Caco-2 (cell line): ENCODE results near the gene CEP112. TPM values are rescaled to one million over a fixed set of nuclear protein-coding genes. Genes with fewer than 3 reads are reported as not detected.
A peak's percentile ranks its signal among the peaks of the same experiment; 100 is the strongest.

Experiments used
- BruUV-seq: library from RNA; stranded (reverse); fragments of 400-500 nt; replicated peaks from 2 replicates; lab custom pipeline; 2021; lab: Mats Ljungman, UMichigan
- CTCF ChIA-PET: fragments of 300-600 bp; sonication (Branson Sonifier 250); formaldehyde crosslinking; loops from one replicate; lab custom pipeline; 2022; ENCODE audit warnings: antibody characterized with exemption; lab: Charles Lee
- POLR2A ChIA-PET: fragments of 300-600 bp; sonication (Branson Sonifier 250); formaldehyde crosslinking; loops from one replicate; lab custom pipeline; 2022; ENCODE audit warnings: antibody characterized with exemption; lab: Charles Lee
- DNase-seq, 2 experiments: peaks; one replicate each; pipeline versions ENCODE4 v3.0.0 to v3.0.0-alpha.2; 2020 to 2022
- H3K27me3 ChIP-seq: replicated peaks from 2 replicates; pipeline ENCODE4 v1.6.0; 2011; ENCODE audit warnings: low read length; ENCODE audit not compliant: control insufficient read depth, insufficient read depth
- H3K36me3 ChIP-seq: 2 replicates; pipeline ENCODE4 v1.5.1; 2011; ENCODE audit warnings: low read length; ENCODE audit not compliant: control insufficient read depth, insufficient read depth
- H3K4me1 ChIP-seq: fragments of 250-450 bp; sonication (Bioruptor Pico); 2 replicates; pipeline ENCODE4 v1.5.1; 2020; ENCODE audit warnings: mild to moderate bottlenecking
- H3K4me3 ChIP-seq: 2 replicates; pipeline ENCODE4 v1.5.1; 2011; ENCODE audit warnings: low read depth, mild to moderate bottlenecking, control low read depth, low read length
- H3K9me3 ChIP-seq: fragments of 250-450 bp; sonication (Bioruptor Pico); 2 replicates; pipeline ENCODE4 v1.5.1; 2020; ENCODE audit warnings: mild to moderate bottlenecking, moderate library complexity
- H3K27ac Mint-ChIP-seq: one replicate; pipeline ENCODE4 v1.8.0; 2022; ENCODE audit warnings: mixed read lengths; ENCODE audit not compliant: unreplicated experiment
- H3K27me3 Mint-ChIP-seq: one replicate; pipeline ENCODE4 v1.8.0; 2022; ENCODE audit warnings: mixed read lengths; ENCODE audit not compliant: insufficient read depth, unreplicated experiment
- H3K36me3 Mint-ChIP-seq: one replicate; pipeline ENCODE4 v1.8.0; 2022; ENCODE audit warnings: mild to moderate bottlenecking, mixed read lengths; ENCODE audit not compliant: insufficient read depth, unreplicated experiment
- H3K4me1 Mint-ChIP-seq: one replicate; pipeline ENCODE4 v1.8.0; 2022; ENCODE audit warnings: low read depth, mixed read lengths; ENCODE audit not compliant: unreplicated experiment
- H3K4me3 Mint-ChIP-seq: one replicate; pipeline ENCODE4 v1.8.0; 2022; ENCODE audit warnings: mild to moderate bottlenecking, moderate library complexity, mixed read lengths; ENCODE audit not compliant: unreplicated experiment
- H3K9me3 Mint-ChIP-seq: one replicate; pipeline ENCODE4 v1.8.0; 2022; ENCODE audit warnings: mixed read lengths; ENCODE audit not compliant: unreplicated experiment
- CTCF ChIP-seq, 2 experiments: fragments of 200-600 bp in 1 of 2; IDR thresholded peaks; 1 replicate in 1 of 2; 2 replicates in 1 of 2; pipeline versions ENCODE4 v1.5.1 to v1.8.0; 2011 to 2022; ENCODE audit warnings: antibody characterized with exemption in 1 of 2, control low read depth in 1 of 2, inconsistent platforms in 1 of 2, low read depth in 1 of 2, low read length in 1 of 2, mild to moderate bottlenecking in 1 of 2, moderate library complexity in 1 of 2; ENCODE audit not compliant: insufficient read depth in 1 of 2, severe bottlenecking in 1 of 2, unreplicated experiment in 1 of 2
- intact Hi-C: fragments of 100-400 bp; cut with micrococcal nuclease; formaldehyde crosslinking; loops from one replicate; pipeline ENCODE4 v1.10.0; 2022; ENCODE audit not compliant: unreplicated experiment
- total RNA-seq: library from RNA; stranded (reverse); gene quantifications from 2 replicates; pipeline ENCODE4 v1.2.3, GENCODE V29; 2022

CEP112 gene
- total RNA-seq, 1 experiment from 2014 or later = 4.7 TPM

DNA sequence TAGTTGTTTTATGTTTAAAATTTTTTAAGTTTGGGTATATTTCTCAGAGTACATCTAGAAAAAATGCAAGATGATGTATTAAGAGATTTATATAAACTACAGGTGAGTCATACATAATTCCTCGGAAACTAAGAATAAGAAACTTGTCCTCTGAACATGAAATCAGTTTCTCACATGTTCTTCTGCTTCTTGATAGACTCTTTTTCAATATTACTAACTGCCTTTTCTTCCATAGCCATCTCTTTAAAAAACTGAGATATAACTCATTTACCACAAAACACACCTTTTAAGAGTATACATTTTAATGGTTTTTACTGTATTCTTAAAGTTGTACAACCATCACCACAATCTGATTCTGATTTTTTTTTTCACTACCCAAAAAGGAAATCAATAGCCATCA lies 392.1 kb downstream of the CEP112 start:
- H3K27ac Mint-ChIP-seq = no peak overlapping the region
- no peak for DNase-seq
- Histone ChIP-seq H3K27me3 (no peaks in the 10 kb centered on the region), H3K9me3 (peaks cover 16% of the 10 kb centered on the region; the same call in 1 of the 2 replicates), H3K4me1 (no peaks in the 10 kb centered on the region), H3K36me3 (no peaks in the 10 kb centered on the region), H3K4me3 (no peak overlapping the region)
- BruUV-seq = no TSS peak
- POLR2A ChIA-PET = no interaction called here
- CTCF ChIA-PET = no interaction called here
- H3K9me3 Mint-ChIP-seq = peaks cover 26% of the 10 kb centered on the region
- intact Hi-C loops = no loop called here
- H3K27me3 Mint-ChIP-seq = no peaks in the 10 kb centered on the region
- no peak for TF ChIP-seq CTCF (IDR thresholded peaks at IDR 0.05; ENCODE audit: insufficient read depth in 1 of 2, low read depth in 1 of 2, low read length in 1 of 2, severe bottlenecking in 1 of 2, unreplicated experiment in 1 of 2)
- no peaks in the 10 kb centered on the region for H3K36me3 Mint-ChIP-seq
- no peak overlapping the region for H3K4me3 Mint-ChIP-seq
- H3K4me1 Mint-ChIP-seq = no peaks in the 10 kb centered on the region

DNA sequence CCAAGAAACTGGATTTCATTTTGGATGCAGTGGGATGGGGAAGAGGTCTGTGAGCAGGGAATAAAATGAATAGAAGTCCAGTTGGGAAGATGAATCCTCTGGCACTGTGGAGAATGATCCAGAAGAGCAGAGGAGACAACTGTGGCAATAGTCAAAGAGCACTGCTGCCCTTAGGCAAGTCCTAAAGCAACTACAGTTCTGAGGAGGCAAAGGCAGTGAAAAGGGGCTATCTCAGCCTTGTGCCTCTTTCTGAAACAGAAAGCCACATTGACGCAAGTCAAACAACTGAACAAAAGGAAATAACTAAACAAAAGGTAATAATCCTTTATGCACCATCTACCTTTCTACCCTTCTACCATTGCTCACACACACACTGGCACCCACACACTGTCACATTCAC lies 392.5 kb downstream of the CEP112 start:
- BruUV-seq = no TSS peak
- peaks cover 16% of the 10 kb centered on the region; the same call in 1 of the 2 replicates for H3K9me3 ChIP-seq
- CTCF ChIA-PET = no interaction called here
- no peaks in the 10 kb centered on the region for H3K36me3 ChIP-seq
- POLR2A ChIA-PET = no interaction called here
- H3K27me3 Mint-ChIP-seq = no peaks in the 10 kb centered on the region
- no peak for TF ChIP-seq CTCF (IDR thresholded peaks at IDR 0.05; ENCODE audit: insufficient read depth in 1 of 2, low read depth in 1 of 2, low read length in 1 of 2, severe bottlenecking in 1 of 2, unreplicated experiment in 1 of 2)
- intact Hi-C loops = no loop called here
- H3K4me1 ChIP-seq = no peaks in the 10 kb centered on the region
- H3K9me3 Mint-ChIP-seq = peaks cover 26% of the 10 kb centered on the region
- peaks cover 2% of the 10 kb centered on the region for H3K4me1 Mint-ChIP-seq
- no peak overlapping the region for H3K4me3 Mint-ChIP-seq
- no peak for DNase-seq
- no peak overlapping the region for H3K27ac Mint-ChIP-seq
- no peaks in the 10 kb centered on the region for H3K36me3 Mint-ChIP-seq
- no peaks in the 10 kb centered on the region for H3K27me3 ChIP-seq
- H3K4me3 ChIP-seq = no peak overlapping the region

DNA sequence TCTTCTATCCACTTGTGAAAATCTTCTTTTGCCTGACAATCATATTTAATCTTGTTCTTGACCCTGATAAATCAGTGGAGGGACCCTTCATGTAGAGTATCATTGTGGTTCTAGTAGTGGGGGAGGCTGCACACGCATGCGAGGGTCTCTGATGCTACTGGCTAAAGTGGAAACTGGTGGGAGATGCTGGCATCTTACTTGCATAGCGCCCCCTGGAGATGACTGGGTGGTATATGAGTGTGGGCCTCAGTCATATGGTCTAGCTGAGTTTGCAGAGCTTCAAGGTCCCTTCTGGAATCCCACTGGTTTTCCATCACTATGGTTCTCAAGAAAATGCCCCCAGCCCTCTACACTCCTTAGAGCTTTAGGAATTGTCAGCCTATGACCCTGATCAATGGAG lies 394.1 kb downstream of the CEP112 start:
- CTCF ChIA-PET = interaction anchor here (0.6 kb wide), 1 partner anchor 24 kb away, joined by 3 read pairs; no protein-coding TSS in a partner anchor
- H3K27ac Mint-ChIP-seq = no peak overlapping the region
- TF ChIP-seq CTCF (IDR thresholded peaks at IDR 0.05; ENCODE audit: insufficient read depth in 1 of 2, low read depth in 1 of 2, low read length in 1 of 2, severe bottlenecking in 1 of 2, unreplicated experiment in 1 of 2) = peak in 1 of 2 experiments; percentile 31
- Histone ChIP-seq H3K9me3 (peaks cover 16% of the 10 kb centered on the region; the same call in 1 of the 2 replicates), H3K4me3 (no peak overlapping the region), H3K36me3 (no peaks in the 10 kb centered on the region), H3K27me3 (no peaks in the 10 kb centered on the region), H3K4me1 (no peaks in the 10 kb centered on the region)
- H3K4me1 Mint-ChIP-seq = peaks cover 6% of the 10 kb centered on the region
- H3K27me3 Mint-ChIP-seq = no peaks in the 10 kb centered on the region
- peaks cover 22% of the 10 kb centered on the region for H3K9me3 Mint-ChIP-seq
- POLR2A ChIA-PET = no interaction called here
- H3K4me3 Mint-ChIP-seq = no peak overlapping the region
- BruUV-seq = no TSS peak
- intact Hi-C loops = no loop called here
- peak in 1 of 2 experiments; percentile 14 for DNase-seq
- no peaks in the 10 kb centered on the region for H3K36me3 Mint-ChIP-seq
